GM10847 (cell line): ENCODE measurements around the gene H2BK1.
A peak's percentile ranks its signal among the peaks of the same experiment; 100 is the strongest.

Source experiments
- POLR2A ChIP-seq: IDR thresholded peaks from 2 replicates; pipeline ENCODE4 v1.6.1; 2011; ENCODE audit not compliant: insufficient read length; ENCODE audit errors: extremely low read depth

The H2BK1 gene

DNA sequence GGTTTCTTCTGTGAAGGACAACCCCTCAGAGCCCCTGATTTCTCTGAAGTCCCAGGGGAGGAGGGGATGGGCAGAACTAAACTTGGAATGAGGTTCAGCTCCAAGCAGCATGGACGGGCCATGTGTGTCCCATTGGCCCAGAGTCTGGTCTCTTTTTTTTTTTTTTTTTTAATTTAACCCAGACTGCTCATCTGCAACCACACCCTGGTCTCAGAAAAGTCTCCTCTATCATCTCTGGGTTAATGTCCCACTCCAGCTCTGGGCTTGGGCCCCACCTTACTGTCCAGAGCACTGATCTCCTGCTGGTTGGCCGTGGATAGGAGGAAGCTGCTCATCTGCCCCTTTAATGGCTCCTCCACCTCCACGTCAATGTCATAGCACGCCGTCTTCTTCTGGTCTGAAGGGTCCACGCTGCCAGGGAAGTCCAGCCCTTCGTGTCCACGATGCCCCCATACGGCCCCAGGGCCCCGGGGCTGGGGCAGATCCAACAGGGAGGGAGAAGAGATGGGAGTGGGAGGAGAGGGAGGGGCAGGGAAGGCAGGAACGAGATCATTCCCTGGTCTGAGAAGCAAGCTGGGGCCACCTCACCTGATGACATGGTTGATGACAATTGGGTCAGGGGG is 29.7 kb upstream of the H2BK1 start:
- no peak for TF ChIP-seq POLR2A

DNA sequence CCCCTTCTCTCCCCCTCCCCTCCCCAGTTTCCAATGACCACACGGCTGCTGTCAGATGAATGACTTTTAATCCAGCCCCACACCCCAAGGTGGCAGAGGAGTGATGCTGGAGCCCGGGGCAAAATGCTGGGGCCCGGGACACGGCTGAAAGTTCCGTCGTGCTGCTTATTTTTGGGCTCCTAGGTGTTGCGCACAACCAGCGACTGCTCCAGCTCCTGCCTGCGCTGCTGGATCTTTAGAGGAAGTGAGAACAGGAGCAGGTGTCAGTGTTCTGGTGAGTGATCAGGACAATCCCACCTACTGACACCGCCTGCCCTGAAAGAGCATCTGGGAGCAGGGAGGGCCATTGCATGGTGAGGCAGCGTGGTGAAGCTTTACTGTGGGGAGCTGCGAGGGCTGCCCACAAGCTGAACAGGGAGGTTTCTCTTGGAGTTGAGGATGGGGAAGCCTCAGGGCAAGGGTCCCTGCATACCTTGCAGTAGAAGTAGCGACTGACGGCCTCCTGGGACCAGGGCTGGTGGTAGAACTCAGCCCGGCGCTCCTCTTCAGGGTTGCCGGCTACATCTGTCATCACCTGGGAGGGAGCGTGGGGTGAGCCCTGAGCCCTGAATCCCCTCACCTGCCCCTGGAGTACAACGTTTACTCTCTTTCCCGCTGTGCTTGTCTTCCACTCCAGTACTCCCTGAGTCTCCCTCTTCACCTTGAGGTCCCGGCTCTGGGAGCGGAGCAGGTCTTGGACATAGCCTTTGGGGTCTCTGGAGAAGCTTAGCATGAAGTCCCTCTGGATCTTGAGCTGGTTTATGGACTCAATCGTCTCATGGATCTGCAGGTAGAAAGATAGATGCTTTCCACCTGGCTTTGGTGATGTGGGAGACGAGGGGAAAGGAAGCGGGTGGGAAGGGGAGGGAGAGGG is 28.9 kb upstream of the H2BK1 start:
- no peak for TF ChIP-seq POLR2A

DNA sequence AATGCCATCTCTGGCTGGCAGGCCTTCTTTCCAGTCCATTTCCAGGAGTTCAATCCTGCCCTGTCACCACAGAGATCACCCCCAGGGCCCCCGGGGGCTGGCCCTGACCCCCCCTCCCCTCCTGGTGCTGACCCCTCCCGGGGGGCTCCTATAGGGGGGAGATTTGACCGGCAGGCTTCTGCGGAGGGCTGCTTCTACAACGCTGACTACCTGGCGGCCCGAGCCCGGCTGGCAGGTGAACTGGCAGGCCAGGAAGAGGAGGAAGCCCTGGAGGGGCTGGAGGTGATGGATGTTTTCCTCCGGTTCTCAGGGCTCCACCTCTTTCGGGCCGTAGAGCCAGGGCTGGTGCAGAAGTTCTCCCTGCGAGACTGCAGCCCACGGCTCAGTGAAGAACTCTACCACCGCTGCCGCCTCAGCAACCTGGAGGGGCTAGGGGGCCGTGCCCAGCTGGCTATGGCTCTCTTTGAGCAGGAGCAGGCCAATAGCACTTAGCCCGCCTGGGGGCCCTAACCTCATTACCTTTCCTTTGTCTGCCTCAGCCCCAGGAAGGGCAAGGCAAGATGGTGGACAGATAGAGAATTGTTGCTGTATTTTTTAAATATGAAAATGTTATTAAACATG is 28.0 kb upstream of the H2BK1 start:
- TF ChIP-seq POLR2A = no peak

DNA sequence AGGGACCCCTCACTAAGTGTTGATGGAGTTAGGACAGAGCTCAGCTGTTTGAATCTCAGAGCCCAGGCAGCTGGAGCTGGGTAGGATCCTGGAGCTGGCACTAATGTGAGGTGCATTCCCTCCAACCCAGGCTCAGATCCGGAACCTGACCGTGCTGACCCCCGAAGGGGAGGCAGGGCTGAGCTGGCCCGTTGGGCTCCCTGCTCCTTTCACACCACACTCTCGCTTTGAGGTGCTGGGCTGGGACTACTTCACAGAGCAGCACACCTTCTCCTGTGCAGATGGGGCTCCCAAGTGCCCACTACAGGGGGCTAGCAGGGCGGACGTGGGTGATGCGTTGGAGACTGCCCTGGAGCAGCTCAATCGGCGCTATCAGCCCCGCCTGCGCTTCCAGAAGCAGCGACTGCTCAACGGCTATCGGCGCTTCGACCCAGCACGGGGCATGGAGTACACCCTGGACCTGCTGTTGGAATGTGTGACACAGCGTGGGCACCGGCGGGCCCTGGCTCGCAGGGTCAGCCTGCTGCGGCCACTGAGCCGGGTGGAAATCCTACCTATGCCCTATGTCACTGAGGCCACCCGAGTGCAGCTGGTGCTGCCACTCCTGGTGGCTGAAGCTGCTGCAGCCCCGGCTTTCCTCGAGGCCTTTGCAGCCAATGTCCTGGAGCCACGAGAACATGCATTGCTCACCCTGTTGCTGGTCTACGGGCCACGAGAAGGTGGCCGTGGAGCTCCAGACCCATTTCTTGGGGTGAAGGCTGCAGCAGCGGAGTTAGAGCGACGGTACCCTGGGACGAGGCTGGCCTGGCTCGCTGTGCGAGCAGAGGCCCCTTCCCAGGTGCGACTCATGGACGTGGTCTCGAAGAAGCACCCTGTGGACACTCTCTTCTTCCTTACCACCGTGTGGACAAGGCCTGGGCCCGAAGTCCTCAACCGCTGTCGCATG is 27.2 kb upstream of the H2BK1 start:
- no peak for TF ChIP-seq POLR2A

DNA sequence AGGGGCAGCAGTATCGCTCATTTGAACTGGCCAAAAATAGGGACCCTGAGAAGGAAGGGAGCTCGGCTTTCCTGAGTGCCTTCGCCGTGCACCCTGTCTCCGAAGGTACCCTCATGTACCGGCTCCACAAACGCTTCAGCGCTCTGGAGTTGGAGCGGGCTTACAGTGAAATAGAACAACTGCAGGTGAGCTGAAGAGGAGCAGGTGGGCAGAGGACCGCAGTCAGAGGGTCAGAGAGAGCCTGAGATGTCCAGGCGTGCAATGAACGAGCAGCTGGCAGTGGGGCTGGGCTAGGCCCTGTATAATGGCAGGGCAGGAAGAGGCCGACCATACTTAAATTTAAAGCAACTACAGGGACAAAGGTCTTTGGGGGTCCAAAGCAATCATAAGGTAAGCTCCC is 26.1 kb upstream of the H2BK1 start:
- no peak for TF ChIP-seq POLR2A

DNA sequence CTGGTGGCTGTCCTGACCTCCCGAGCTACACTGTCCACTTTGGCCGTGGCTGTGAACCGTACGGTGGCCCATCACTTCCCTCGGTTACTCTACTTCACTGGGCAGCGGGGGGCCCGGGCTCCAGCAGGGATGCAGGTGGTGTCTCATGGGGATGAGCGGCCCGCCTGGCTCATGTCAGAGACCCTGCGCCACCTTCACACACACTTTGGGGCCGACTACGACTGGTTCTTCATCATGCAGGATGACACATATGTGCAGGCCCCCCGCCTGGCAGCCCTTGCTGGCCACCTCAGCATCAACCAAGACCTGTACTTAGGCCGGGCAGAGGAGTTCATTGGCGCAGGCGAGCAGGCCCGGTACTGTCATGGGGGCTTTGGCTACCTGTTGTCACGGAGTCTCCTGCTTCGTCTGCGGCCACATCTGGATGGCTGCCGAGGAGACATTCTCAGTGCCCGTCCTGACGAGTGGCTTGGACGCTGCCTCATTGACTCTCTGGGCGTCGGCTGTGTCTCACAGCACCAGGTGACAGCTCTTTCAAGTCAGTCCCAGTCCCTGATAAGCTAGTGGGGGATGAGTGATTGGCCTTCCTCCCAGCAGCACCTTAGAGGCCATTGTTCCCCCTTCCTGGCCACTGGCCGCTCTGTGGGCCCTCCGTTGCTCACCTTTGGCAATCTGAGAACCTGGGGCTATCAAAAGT is 25.0 kb upstream of the H2BK1 start:
- no peak for TF ChIP-seq POLR2A

DNA sequence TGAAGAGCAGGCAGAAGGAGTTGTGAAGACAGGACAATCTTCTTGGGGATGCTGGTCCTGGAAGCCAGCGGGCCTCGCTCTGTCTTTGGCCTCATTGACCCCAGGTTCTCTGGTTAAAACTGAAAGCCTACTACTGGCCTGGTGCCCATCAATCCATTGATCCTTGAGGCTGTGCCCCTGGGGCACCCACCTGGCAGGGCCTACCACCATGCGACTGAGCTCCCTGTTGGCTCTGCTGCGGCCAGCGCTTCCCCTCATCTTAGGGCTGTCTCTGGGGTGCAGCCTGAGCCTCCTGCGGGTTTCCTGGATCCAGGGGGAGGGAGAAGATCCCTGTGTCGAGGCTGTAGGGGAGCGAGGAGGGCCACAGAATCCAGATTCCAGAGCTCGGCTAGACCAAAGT is 23.5 kb upstream of the H2BK1 start:
- no peak for TF ChIP-seq POLR2A

DNA sequence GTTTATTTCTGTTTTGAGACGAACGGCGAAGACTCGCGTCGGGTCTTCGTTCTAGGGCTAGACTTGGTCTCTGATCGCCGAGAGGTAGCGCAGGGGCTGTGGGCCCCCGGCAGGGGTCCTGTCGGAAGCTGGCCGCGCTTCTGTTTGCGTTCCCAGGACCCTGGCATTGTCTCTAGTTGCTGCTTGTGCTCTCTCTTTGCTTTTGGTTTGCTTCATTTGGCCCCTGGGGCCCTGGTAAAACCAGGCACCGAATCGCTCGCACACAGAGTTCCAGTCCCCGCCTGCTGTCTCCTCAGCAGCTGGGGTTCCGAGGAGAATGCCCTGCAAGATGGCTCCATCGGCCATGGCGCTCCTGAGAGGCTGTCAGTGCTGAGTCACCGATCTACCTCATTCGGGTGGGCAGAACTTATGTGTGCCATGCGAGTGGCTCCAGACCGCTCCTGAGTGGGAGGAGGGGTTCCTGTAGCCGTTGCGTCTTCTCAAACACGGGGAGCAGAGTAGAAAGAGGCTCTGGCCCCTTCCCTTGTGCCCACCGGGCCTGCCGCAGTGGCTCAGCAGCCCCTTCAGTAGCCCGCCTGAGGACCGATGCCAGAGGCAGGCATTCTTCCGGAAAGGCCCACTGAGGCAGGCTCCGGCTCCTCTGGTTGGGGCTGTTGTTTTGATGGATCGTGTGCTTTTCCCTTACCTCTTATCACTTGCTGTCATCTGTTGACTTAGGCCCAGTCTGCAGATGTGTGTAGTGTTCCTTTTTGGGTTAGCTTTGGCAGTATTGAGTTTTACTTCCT is 22.8 kb upstream of the H2BK1 start:
- TF ChIP-seq POLR2A = peak; percentile 15

DNA sequence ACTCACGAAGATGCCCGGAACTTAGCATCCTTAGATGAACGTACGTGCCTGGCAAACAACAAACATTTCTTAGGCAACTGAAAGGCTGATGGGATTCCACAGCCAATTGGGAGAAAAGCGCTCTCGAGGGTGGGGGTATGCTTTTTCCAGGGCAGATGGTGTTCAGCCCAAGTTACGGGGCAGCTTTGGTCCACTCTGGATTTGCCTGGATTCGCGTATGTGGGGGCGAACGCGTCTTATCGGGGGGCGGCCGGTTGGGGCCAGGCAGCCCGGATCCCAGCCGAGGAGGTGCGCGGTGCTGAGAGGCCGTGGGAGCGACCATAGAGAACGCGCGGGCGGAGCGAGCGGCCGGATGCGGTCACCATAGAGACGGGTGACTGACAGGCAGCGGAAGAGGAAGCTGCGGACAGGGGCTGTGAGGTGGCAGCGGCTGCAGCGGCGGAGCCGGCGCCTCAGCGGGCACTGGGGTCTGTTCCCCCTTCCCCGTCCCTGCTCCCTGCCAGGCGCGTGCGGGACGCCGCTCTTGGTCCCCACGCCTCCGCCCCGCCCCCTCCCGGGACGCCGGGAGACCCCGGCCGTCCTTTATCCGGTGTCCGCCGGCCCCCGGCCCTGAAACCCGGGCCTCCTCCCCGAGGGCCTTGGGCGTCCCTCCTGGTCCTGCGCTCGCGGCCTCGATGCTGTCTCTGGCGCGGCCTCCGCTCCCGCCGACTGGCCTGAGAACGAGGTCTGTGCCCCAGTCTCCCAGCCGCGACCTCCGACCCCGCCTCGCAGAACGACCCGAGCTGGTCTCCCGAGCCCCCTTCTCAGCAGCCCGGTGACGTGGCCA is 22.0 kb upstream of the H2BK1 start, which contains the start of gene CHPF2:
TSS of gene CHPF2 (plus strand) at position 393 of the 826 bp plus-strand sequence. CDS start 1,529 bp downstream, outside the sequence.
- peak; percentile 90 for TF ChIP-seq POLR2A

DNA sequence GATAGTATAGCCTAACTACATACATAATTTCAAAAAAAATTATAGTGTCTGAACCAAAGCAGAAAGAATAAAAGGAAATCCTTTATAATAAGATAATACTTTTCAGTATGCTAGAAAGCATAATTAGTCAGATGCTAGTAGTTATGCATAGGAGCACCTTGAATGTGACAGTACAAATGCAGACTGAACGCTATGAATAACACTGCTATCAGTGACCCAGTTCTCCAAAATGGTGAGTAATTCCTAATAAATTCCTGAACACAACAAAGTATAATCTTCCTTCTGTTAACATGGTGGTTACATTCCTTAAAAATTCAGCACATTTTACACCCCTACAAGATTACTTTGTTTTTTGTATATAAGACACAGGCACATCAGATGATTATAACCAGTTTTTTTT is 20.8 kb upstream of the H2BK1 start:
- TF ChIP-seq POLR2A = no peak

DNA sequence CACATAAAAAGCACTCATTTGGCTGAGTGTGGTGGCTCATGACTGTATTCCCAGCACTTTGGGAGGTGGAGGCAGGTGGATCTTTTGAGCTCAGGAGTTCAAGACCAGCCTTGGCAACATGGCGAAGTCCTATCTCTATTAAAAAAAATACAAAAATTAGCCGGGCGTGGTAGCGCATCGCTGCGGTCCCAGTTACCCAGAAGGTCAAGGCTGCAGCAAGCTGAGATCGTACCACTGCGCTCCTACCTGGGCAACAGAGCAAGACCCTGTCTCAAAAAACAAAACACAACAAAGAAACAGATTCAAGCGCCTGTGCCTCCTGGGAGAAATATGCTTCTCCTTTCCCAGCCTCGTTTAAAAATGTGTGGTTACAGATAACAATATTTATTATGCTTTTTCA is 19.0 kb upstream of the H2BK1 start:
- no peak for TF ChIP-seq POLR2A

DNA sequence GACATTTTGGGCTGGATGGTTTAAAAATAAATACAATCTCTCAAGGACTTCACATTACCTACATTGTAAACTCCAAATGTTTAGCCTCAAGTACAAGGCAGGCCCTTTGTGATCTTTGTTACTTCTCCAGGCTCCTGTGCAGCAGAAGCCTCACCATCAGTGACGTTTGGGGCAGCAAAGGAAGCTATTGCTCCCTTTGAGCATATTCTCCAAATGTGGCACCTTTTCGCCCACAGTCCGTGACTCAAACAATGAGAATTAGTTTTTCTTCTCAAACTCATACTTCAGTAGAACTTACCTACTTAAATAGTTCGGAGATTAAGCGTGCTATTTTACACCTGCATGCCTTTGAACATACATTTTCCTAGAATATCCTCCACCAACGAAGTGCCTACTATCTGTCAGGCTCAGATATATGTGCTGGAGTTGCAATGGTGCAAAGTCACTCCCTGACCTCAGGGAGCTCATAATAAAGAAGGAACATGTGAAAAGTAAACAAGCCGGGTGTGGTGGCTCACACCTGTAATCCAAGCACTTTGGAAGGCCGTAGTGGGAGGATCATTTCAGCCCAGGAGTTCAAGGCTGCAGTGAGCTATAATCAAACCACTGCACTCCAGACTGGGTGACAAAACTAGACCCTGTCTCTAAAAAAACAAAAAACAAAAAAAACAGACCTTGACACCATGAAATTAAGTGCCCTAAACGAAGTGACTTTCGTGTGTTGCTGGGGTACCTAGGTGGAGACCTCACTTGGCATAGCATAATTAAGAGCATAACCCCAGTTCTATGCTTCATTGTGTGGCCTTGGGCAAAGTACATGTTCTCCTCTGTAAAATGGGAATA is 18.0 kb upstream of the H2BK1 start:
- TF ChIP-seq POLR2A = no peak
